Osteocyte (in vitro differentiated cells): Measurements from ENCODE around the gene AMBP. TPM values are rescaled to one million over a fixed set of nuclear protein-coding genes. Genes with fewer than 3 reads are reported as not detected.
A peak's percentile ranks its signal among the peaks of the same experiment; 100 is the strongest.

ENCODE experiments used
- DNase-seq: peaks from one replicate; pipeline ENCODE4 v3.0.0; 2021; ENCODE audit warnings: mixed read lengths; ENCODE audit not compliant: unreplicated experiment; ENCODE audit errors: extremely low spot score
- H3K27ac Mint-ChIP-seq: one replicate; pipeline ENCODE4 v1.8.0; 2021; ENCODE audit warnings: mild to moderate bottlenecking, mixed read lengths; ENCODE audit not compliant: unreplicated experiment
- H3K27me3 Mint-ChIP-seq: one replicate; pipeline ENCODE4 v1.8.0; 2021; ENCODE audit warnings: mixed read lengths; ENCODE audit not compliant: unreplicated experiment
- H3K36me3 Mint-ChIP-seq: one replicate; pipeline ENCODE4 v1.8.0; 2021; ENCODE audit warnings: mixed read lengths; ENCODE audit not compliant: unreplicated experiment
- H3K4me1 Mint-ChIP-seq: one replicate; pipeline ENCODE4 v1.8.0; 2021; ENCODE audit warnings: mixed read lengths; ENCODE audit not compliant: unreplicated experiment
- H3K4me3 Mint-ChIP-seq: one replicate; pipeline ENCODE4 v1.8.0; 2021; ENCODE audit warnings: mild to moderate bottlenecking, moderate library complexity, mixed read lengths; ENCODE audit not compliant: unreplicated experiment
- H3K9me3 Mint-ChIP-seq: one replicate; pipeline ENCODE4 v1.8.0; 2021; ENCODE audit warnings: mixed read lengths; ENCODE audit not compliant: unreplicated experiment
- CTCF ChIP-seq: fragments of 200-600 bp; sonication (generic); IDR thresholded peaks from 2 replicates; pipeline ENCODE4 v1.5.0; 2021; ENCODE audit warnings: antibody characterized with exemption, mild to moderate bottlenecking, moderate library complexity
- total RNA-seq: library from RNA; stranded (reverse); gene quantifications from 2 replicates; pipeline ENCODE4 v1.2.1, GENCODE V29; 2021

The AMBP gene
- total RNA-seq, 1 donor from 2014 or later, result not detected

GRCh38 chr9:114102484-114102883 is 24.4 kb upstream of the AMBP start:
- H3K9me3 Mint-ChIP-seq, result peaks cover 4% of the 10 kb centered on the region
- no peak for DNase-seq
- H3K4me1 Mint-ChIP-seq, result peaks cover 14% of the 10 kb centered on the region
- H3K36me3 Mint-ChIP-seq, result peaks cover 7% of the 10 kb centered on the region
- no peak overlapping the region for H3K27ac Mint-ChIP-seq
- no peak overlapping the region for H3K4me3 Mint-ChIP-seq
- TF ChIP-seq CTCF, result no peak
- H3K27me3 Mint-ChIP-seq, result peaks cover 50% of the 10 kb centered on the region

GRCh38 chr9:114100536-114100935 is 22.4 kb upstream of the AMBP start:
- TF ChIP-seq CTCF, result no peak
- peaks cover 7% of the 10 kb centered on the region for H3K36me3 Mint-ChIP-seq
- peaks cover 4% of the 10 kb centered on the region for H3K9me3 Mint-ChIP-seq

GRCh38 chr9:114099669-114100270 is 21.7 kb upstream of the AMBP start:
- no peak overlapping the region for H3K27ac Mint-ChIP-seq
- DNase-seq, result no peak
- H3K27me3 Mint-ChIP-seq, result peaks cover 31% of the 10 kb centered on the region
- H3K9me3 Mint-ChIP-seq, result peaks cover 4% of the 10 kb centered on the region
- TF ChIP-seq CTCF, result no peak
- peaks cover 10% of the 10 kb centered on the region for H3K4me1 Mint-ChIP-seq
- H3K4me3 Mint-ChIP-seq, result no peak overlapping the region
- H3K36me3 Mint-ChIP-seq, result peaks cover 7% of the 10 kb centered on the region

More at GRCh38 chr9:114100536-114100935, 22.4 kb upstream of the AMBP start:
- peaks cover 38% of the 10 kb centered on the region for H3K27me3 Mint-ChIP-seq
- DNase-seq, result no peak
- no peak overlapping the region for H3K4me3 Mint-ChIP-seq
- peaks cover 14% of the 10 kb centered on the region for H3K4me1 Mint-ChIP-seq
- no peak overlapping the region for H3K27ac Mint-ChIP-seq

- TF ChIP-seq CTCF, result no peak
- DNase-seq, result no peak
- H3K27ac Mint-ChIP-seq, result no peak within 1 kb of the TSS
- H3K27me3 Mint-ChIP-seq, result peaks cover 24% of the 10 kb centered on the region
- peaks cover 8% of the 10 kb centered on the region for H3K4me1 Mint-ChIP-seq
- peak within 1 kb of the TSS; percentile 33 for H3K4me3 Mint-ChIP-seq
- H3K36me3 Mint-ChIP-seq, result peaks cover 7% of the 10 kb centered on the region
- H3K9me3 Mint-ChIP-seq, result peaks cover 4% of the 10 kb centered on the region
These were observed 21.0 kb upstream of the AMBP start, which contains the start of gene KIF12 for GRCh38 chr9:114098936-114099668. TSS of gene KIF12 (minus strand) at chr9:114099292. CDS start at chr9:114099276, 16 bp downstream.
